Endothelial cell of umbilical vein (primary cell): ENCODE results near the gene RAB6B. TPM values are rescaled to one million over a fixed set of nuclear protein-coding genes. Genes with fewer than 3 reads are reported as not detected.

Source experiments
- BruUV-seq: library from RNA; stranded (reverse); fragments of 400-500 nt; replicated peaks from 2 replicates; lab custom pipeline; 2021; lab: Mats Ljungman, UMichigan
- CTCF ChIA-PET: fragments of 300-600, 350-600 bp; sonication (Branson Sonifier 250); formaldehyde crosslinking; loops from one replicate; lab custom pipeline; 2021; ENCODE audit warnings: antibody characterized with exemption, inconsistent platforms; lab: Charles Lee
- POLR2A ChIA-PET: fragments of 300-600, 350-600 bp; sonication (Branson Sonifier 250); formaldehyde crosslinking; loops from one replicate; lab custom pipeline; 2021; ENCODE audit warnings: antibody characterized with exemption, inconsistent platforms; lab: Charles Lee
- DNase-seq: peaks from one replicate; pipeline ENCODE4 v3.0.0-alpha.2; 2011; ENCODE audit warnings: low read depth, low spot score
- FAIRE-seq: peaks from 2 replicates; lab custom pipeline; 2011; peaks lifted over from hg19 to GRCh38; lab: Jason Lieb, UNC
- H2AFZ ChIP-seq: 2 replicates; pipeline ENCODE4 v1.6.0; 2012; ENCODE audit warnings: low read depth, low read length, control low read depth, inconsistent platforms
- H3K27ac ChIP-seq: 2 replicates; pipeline ENCODE4 v1.5.1; 2011; ENCODE audit warnings: low read depth, mild to moderate bottlenecking, control low read depth, low read length, moderate library complexity; ENCODE audit not compliant: insufficient read depth
- H3K27me3 ChIP-seq, 2 experiments: 2 replicates each; pipeline versions ENCODE4 v1.6.0 to v1.6.1; 2011; ENCODE audit warnings: low read length in 2 of 2, mixed read lengths in 1 of 2; ENCODE audit not compliant: control insufficient read depth in 2 of 2, insufficient read depth in 2 of 2
- H3K36me3 ChIP-seq, 2 experiments: 2 replicates in 1 of 2; 3 replicates in 1 of 2; pipeline ENCODE4 v1.5.1; 2011; ENCODE audit warnings: low read length in 2 of 2, mild to moderate bottlenecking in 1 of 2, moderate library complexity in 1 of 2; ENCODE audit not compliant: control insufficient read depth in 2 of 2, insufficient read depth in 2 of 2; ENCODE audit errors: extremely low read depth in 1 of 2
- H3K4me1 ChIP-seq: 3 replicates; pipeline ENCODE4 v1.5.1; 2011; ENCODE audit warnings: mild to moderate bottlenecking, low read length; ENCODE audit not compliant: control insufficient read depth, insufficient read depth; ENCODE audit errors: extremely low read depth
- H3K4me2 ChIP-seq: 2 replicates; pipeline ENCODE4 v1.6.1; 2011; ENCODE audit warnings: low read length, control low read depth, mixed read lengths; ENCODE audit not compliant: insufficient read depth
- H3K4me3 ChIP-seq, 3 experiments: fragments of 200-600 bp in 1 of 3; sonication (generic), shearing (Covaris generic) in 1 of 3; replicated peaks in 1 of 3; 2 replicates each; pipeline ENCODE4 v1.5.1; 2011 to 2016; ENCODE audit warnings: control low read depth in 3 of 3, low read length in 3 of 3, mild to moderate bottlenecking in 2 of 3, inconsistent platforms in 1 of 3, low read depth in 1 of 3, moderate library complexity in 1 of 3; ENCODE audit not compliant: insufficient read depth in 1 of 3
- H3K79me2 ChIP-seq: 2 replicates; pipeline ENCODE4 v1.6.0; 2012; ENCODE audit warnings: low read length, inconsistent platforms; ENCODE audit not compliant: control insufficient read depth, insufficient read depth
- H3K9ac ChIP-seq: replicated peaks from 2 replicates; pipeline ENCODE3; 2011; ENCODE audit warnings: low read length, control low read depth; ENCODE audit not compliant: insufficient read depth; ENCODE audit errors: extremely low read depth
- H3K9me1 ChIP-seq: replicated peaks from 3 replicates; pipeline ENCODE4 v1.6.0; 2011; ENCODE audit warnings: mild to moderate bottlenecking, low read length; ENCODE audit not compliant: control insufficient read depth, insufficient read depth; ENCODE audit errors: extremely low read depth
- H3K9me3 ChIP-seq: replicated peaks from 2 replicates; pipeline ENCODE4 v1.5.1; 2012; ENCODE audit warnings: low read length, inconsistent platforms; ENCODE audit not compliant: control insufficient read depth, insufficient read depth
- H4K20me1 ChIP-seq: replicated peaks from 2 replicates; pipeline ENCODE3; 2011; ENCODE audit warnings: mild to moderate bottlenecking, low read length; ENCODE audit not compliant: control insufficient read depth, insufficient read depth; ENCODE audit errors: extremely low read depth
- CTCF ChIP-seq, 2 donors: IDR thresholded peaks; 1 replicate in 1 of 2; 2 replicates in 1 of 2; pipeline ENCODE4 v1.5.1; 2011; ENCODE audit warnings: low read length in 2 of 2, mild to moderate bottlenecking in 2 of 2, moderate library complexity in 2 of 2, control low read depth in 1 of 2, inconsistent platforms in 1 of 2, low read depth in 1 of 2; ENCODE audit not compliant: insufficient read depth in 1 of 2; ENCODE audit errors: extremely low read depth in 1 of 2
- EZH2 ChIP-seq: IDR thresholded peaks from 2 replicates; pipeline ENCODE4 v1.6.1; 2012; ENCODE audit warnings: borderline replicate concordance, low read depth, mild to moderate bottlenecking, moderate library complexity, low read length, inconsistent platforms; ENCODE audit not compliant: severe bottlenecking
- FOS ChIP-seq: IDR thresholded peaks from 2 replicates; pipeline ENCODE4 v1.6.1; 2011; ENCODE audit warnings: mild to moderate bottlenecking, low read length, moderate library complexity, borderline replicate concordance; ENCODE audit not compliant: insufficient read depth
- JUN ChIP-seq: IDR thresholded peaks from 2 replicates; pipeline ENCODE4 v1.6.1; 2011; ENCODE audit warnings: borderline replicate concordance, low read depth; ENCODE audit not compliant: insufficient read length, insufficient read depth
- MYC ChIP-seq: IDR thresholded peaks from one replicate; pipeline ENCODE4 v1.6.1; 2011; ENCODE audit warnings: mild to moderate bottlenecking, low read depth, low read length
- POLR2A ChIP-seq: IDR thresholded peaks from 2 replicates; pipeline ENCODE4 v1.6.1; 2012; ENCODE audit warnings: low read depth, mild to moderate bottlenecking, control low read depth, low read length
- POLR2AphosphoS5 ChIP-seq: IDR thresholded peaks from 2 replicates; pipeline ENCODE4 v1.6.1; 2012; ENCODE audit warnings: low read depth, mild to moderate bottlenecking, control low read depth, low read length, moderate library complexity; ENCODE audit not compliant: insufficient read depth
- dilution Hi-C: fragments of 300-500 bp; cut with MboI; formaldehyde crosslinking; loops from one replicate; pipeline ENCODE4 v1.15.0; 2019; ENCODE audit warnings: low sequenced_read_pairs; ENCODE audit not compliant: extremely low pct_ligation_motif_present
- intact Hi-C: fragments of 100-400 bp; cut with micrococcal nuclease; formaldehyde crosslinking; loops from one replicate; pipeline ENCODE4 v1.10.0; 2022
- polyA plus RNA-seq, 4 experiments: library from polyadenylated mRNA; depleted of rRNA in 3 of 4; stranded (reverse) in 3 of 4; unstranded in 1 of 4; fragments of >200 nt; gene quantifications; 2 replicates each; pipeline versions ENCODE4 v1.2.1 to v1.2.3, GENCODE V29; 2011 to 2012; ENCODE audit warnings: missing spikeins in 1 of 4
- total RNA-seq: library from RNA; stranded (reverse); gene quantifications from 2 replicates; pipeline ENCODE4 v1.2.3, GENCODE V29; 2021

RAB6B gene
- total and polyA plus RNA-seq, 2 donors (not counting 3 experiments of a cell fraction or from before 2014, with no cell fraction given): 1.7 to 6.7 TPM

GRCh38 chr3:133856316-133856715 is 39.4 kb downstream of the RAB6B start:
- no peaks in the 10 kb centered on the region for H3K4me1 ChIP-seq
- no peaks in the 10 kb centered on the region for H3K9me1 ChIP-seq
- no peaks in the 10 kb centered on the region for H3K27me3 ChIP-seq
- no peak overlapping the region for H2AFZ ChIP-seq
- no peaks in the 10 kb centered on the region for H3K79me2 ChIP-seq
- dilution Hi-C loops: no loop called here
- DNase-seq (no peak), FAIRE-seq (no peak)
- no peaks in the 10 kb centered on the region for H4K20me1 ChIP-seq
- H3K4me3 ChIP-seq: no peak overlapping the region
- H3K27ac ChIP-seq: no peak overlapping the region
- ChIA-PET CTCF (interaction anchor here (2.5 kb wide), 1 partner anchor 11 kb away, joined by 13 read pairs; no protein-coding TSS in a partner anchor), POLR2A (no interaction called here)
- H3K9ac ChIP-seq: no peak overlapping the region
- intact Hi-C loops: no loop called here
- H3K9me3 ChIP-seq: no peaks in the 10 kb centered on the region
- TF ChIP-seq MYC: no peak
- no peak for TF ChIP-seq CTCF (IDR thresholded peaks at IDR 0.05; ENCODE audit: extremely low read depth in 1 of 2, insufficient read depth in 1 of 2, low read depth in 1 of 2, low read length in 2 of 2)
- no peak for TF ChIP-seq FOS
- TF ChIP-seq POLR2A: no peak
- TF ChIP-seq EZH2: no peak
- TF ChIP-seq JUN: no peak
- no peak for TF ChIP-seq POLR2AphosphoS5
- no TSS peak for BruUV-seq
- no peak overlapping the region for H3K4me2 ChIP-seq
- no peaks in the 10 kb centered on the region for H3K36me3 ChIP-seq
